Mesendoderm (in vitro differentiated cells): ENCODE measurements around the gene ZCWPW1.

Experiments used
- DNase-seq: peaks from one replicate; pipeline ENCODE4 v3.0.0; 2013
- H2AK5ac ChIP-seq: 2 replicates; pipeline ENCODE4 v1.6.1; 2013; ENCODE audit warnings: low read length, inconsistent platforms
- H2BK120ac ChIP-seq: 2 replicates; pipeline ENCODE4 v1.6.1; 2013; ENCODE audit warnings: low read depth, mild to moderate bottlenecking, low read length, moderate library complexity, mixed read lengths
- H2BK15ac ChIP-seq: replicated peaks from 2 replicates; pipeline ENCODE4 v1.6.1; 2013; ENCODE audit warnings: low read depth, mild to moderate bottlenecking, moderate library complexity
- H2BK5ac ChIP-seq: 2 replicates; pipeline ENCODE4 v1.6.1; 2013; ENCODE audit warnings: low read length, inconsistent platforms
- H3K18ac ChIP-seq: 2 replicates; pipeline ENCODE4 v1.6.1; 2013; ENCODE audit warnings: mild to moderate bottlenecking, low read length, mixed read lengths
- H3K23ac ChIP-seq: one replicate; pipeline ENCODE4 v1.6.1; 2013; ENCODE audit warnings: low read length
- H3K27ac ChIP-seq: 2 replicates; pipeline ENCODE4 v1.5.1; 2013; ENCODE audit warnings: low read depth, mild to moderate bottlenecking, inconsistent platforms, low read length, moderate library complexity
- H3K27me3 ChIP-seq: 2 replicates; pipeline ENCODE4 v1.6.1; 2013; ENCODE audit warnings: low read length, control low read depth, mild to moderate bottlenecking, inconsistent platforms; ENCODE audit not compliant: insufficient read depth, poor library complexity
- H3K36me3 ChIP-seq: 2 replicates; pipeline ENCODE4 v1.6.1; 2013; ENCODE audit warnings: low read length, inconsistent platforms; ENCODE audit not compliant: control insufficient read depth, insufficient read depth
- H3K4ac ChIP-seq: one replicate; pipeline ENCODE4 v1.6.1; 2013; ENCODE audit warnings: low read depth, mild to moderate bottlenecking, low read length, moderate library complexity
- H3K4me1 ChIP-seq: 2 replicates; pipeline ENCODE4 v1.6.1; 2013; ENCODE audit warnings: low read depth, low read length, inconsistent platforms; ENCODE audit not compliant: control insufficient read depth
- H3K4me2 ChIP-seq: 2 replicates; pipeline ENCODE4 v1.6.1; 2013; ENCODE audit warnings: low read length
- H3K4me3 ChIP-seq: 2 replicates; pipeline ENCODE4 v1.5.1; 2013; ENCODE audit warnings: mild to moderate bottlenecking, low read length
- H3K56ac ChIP-seq: one replicate; pipeline ENCODE4 v1.6.1; 2013; ENCODE audit warnings: low read length
- H3K79me1 ChIP-seq: 2 replicates; pipeline ENCODE4 v1.6.1; 2013; ENCODE audit warnings: low read length, inconsistent platforms
- H3K79me2 ChIP-seq: 2 replicates; pipeline ENCODE4 v1.6.1; 2013; ENCODE audit warnings: mild to moderate bottlenecking, low read length; ENCODE audit not compliant: control insufficient read depth, insufficient read depth
- H3K9ac ChIP-seq: 2 replicates; pipeline ENCODE4 v1.6.1; 2013; ENCODE audit warnings: low read length, inconsistent platforms
- H4K5ac ChIP-seq: one replicate; pipeline ENCODE4 v1.6.1; 2013; ENCODE audit warnings: low read length
- H4K8ac ChIP-seq: one replicate; pipeline ENCODE4 v1.6.1; 2013; ENCODE audit warnings: low read depth, mild to moderate bottlenecking, control low read depth, low read length, moderate library complexity
- WGBS: extraction: QIAGEN DNeasy Blood & Tissue Kit; methylation state at CpG from one replicate; pipeline ENCODE4 v1.1.7; 2013; ENCODE audit warnings: low lambda C conversion rate, missing lambda C conversion rate; ENCODE audit not compliant: insufficient coverage; ENCODE audit errors: extremely low coverage; 5-methylcytosine and 5-hydroxymethylcytosine counted together

Gene ZCWPW1

DNA sequence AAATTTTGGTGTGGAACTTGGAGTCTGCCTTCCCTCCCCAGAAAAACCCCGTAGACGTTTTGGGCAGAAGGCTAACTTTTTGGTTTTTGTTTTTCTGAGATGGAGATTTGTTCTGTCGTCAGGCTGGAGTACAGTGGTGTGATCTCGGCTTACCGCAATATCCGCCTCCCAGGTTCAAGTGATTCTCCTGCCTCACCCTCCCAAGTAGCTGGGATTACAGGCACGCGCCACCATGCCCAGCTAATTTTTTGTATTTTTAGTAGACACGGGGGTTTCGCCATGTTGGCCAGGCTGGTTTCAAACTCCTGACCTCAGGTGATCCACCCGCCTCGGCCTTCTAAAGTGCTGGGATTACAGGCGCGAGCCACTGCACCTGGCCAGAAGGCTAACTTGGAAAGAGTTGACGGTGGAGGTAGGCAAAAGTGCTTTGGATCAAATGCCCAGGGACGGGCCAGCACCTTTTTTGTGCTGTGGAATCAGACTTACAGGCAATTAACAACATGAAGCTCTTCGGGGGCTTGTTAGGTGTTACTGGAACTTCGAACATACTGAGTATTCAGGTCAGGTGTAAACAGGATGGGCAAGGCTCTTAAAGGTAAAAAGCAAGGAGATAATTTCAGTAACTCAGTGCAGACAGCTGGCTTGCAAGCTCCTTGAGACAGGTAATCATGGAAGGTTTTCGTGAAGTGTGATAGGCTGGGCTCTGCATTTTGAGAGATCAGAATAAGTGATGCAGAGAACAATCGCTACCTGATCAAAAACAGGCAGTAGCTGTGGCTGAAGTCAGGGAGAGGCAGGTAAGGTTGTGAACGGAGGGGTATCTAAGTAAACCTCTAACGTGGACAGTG is 6.0 kb upstream of the ZCWPW1 start:
- Histone ChIP-seq H3K4me1 (peaks cover 12% of the 10 kb centered on the region), H2AK5ac (no peak overlapping the region), H2BK120ac (no peak overlapping the region), H3K4me3 (peak overlapping the region; percentile 66), H4K8ac (no peak overlapping the region), H4K5ac (no peak overlapping the region), H3K36me3 (peaks cover 5% of the 10 kb centered on the region), H3K79me1 (peaks cover 30% of the 10 kb centered on the region), H2BK5ac (no peak overlapping the region), H3K4ac (no peak overlapping the region), H3K27ac (no peak overlapping the region), H3K9ac (peak overlapping the region; percentile 86), H3K56ac (peak overlapping the region; percentile 45), H3K79me2 (peaks cover 48% of the 10 kb centered on the region), H3K4me2 (peak overlapping the region; percentile 83), H3K27me3 (no peaks in the 10 kb centered on the region), H2BK15ac (no peak overlapping the region), H3K18ac (no peak overlapping the region), H3K23ac (no peak overlapping the region)
- DNase-seq: no peak
- no CpG with 5 or more reads among the region's 22 CpGs for WGBS

DNA sequence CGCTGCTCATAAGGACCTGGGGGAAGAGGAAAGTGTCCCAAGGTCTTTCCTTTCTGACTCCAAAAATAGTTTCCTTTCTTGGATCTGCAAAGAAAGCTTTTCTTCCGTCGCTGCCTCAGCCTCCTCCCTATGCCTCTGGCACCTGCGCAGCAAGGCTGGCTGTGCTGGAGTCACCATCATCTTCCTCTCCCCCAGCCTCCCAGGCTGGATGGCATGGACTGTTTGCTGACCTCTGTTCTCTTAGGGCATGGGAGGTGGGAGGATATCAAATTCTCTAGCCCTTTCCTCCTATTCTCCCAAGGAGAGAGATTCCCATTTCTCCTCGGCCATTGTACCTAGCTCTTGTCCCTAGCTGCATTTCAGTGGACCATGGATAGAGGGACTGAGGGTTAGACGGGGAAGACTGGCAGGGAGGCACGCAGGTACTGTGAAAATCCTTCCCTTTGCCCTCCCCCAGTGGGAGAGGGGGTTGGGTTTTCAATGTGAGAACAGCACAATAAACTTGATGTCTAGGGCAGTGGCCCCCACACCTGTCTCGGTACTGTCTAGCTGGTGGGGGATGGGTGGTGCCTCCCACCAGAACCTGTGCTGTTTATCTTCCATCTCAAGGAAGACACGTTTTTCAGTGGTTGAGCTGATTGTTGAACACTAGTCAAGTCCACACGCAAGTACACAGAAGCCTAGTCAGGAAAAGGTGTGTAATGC is 5.2 kb upstream of the ZCWPW1 start:
- no peak overlapping the region for H4K5ac ChIP-seq
- no peak overlapping the region for H3K4me2 ChIP-seq

DNA sequence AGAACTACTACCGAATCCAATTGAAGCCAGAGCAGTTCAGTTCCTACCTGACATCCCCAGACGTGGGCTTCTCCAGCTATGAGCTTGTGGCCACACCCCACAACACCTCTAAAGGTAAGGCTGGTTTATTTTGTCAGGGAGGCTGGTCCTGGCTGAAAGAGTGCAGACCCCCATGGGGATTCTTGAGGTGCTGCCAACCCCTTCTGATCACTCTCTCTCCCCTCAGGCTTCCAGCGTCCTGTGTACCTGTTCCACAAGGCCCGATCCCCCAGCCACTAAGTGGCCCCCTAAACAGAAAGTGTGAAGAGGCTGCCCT is 4.7 kb upstream of the ZCWPW1 start:
- Histone ChIP-seq H3K79me1 (peaks cover 30% of the 10 kb centered on the region), H4K8ac (no peak overlapping the region), H2AK5ac (no peak overlapping the region), H3K79me2 (peaks cover 48% of the 10 kb centered on the region), H3K9ac (no peak overlapping the region), H2BK120ac (no peak overlapping the region), H3K4me1 (peaks cover 12% of the 10 kb centered on the region), H3K4me3 (no peak overlapping the region), H2BK5ac (no peak overlapping the region), H3K36me3 (peaks cover 5% of the 10 kb centered on the region), H3K23ac (no peak overlapping the region), H3K27ac (no peak overlapping the region), H3K4me2 (no peak overlapping the region), H3K4ac (no peak overlapping the region), H4K5ac (no peak overlapping the region), H3K18ac (no peak overlapping the region), H2BK15ac (no peak overlapping the region), H3K27me3 (no peaks in the 10 kb centered on the region), H3K56ac (no peak overlapping the region)
- DNase-seq: no peak
- WGBS: no CpG with 5 or more reads among the region's 4 CpGs

More for the DNA sequence above, 5.2 kb upstream of the ZCWPW1 start:
- Histone ChIP-seq H3K27me3 (no peaks in the 10 kb centered on the region), H3K36me3 (peaks cover 5% of the 10 kb centered on the region), H3K27ac (no peak overlapping the region), H2BK15ac (no peak overlapping the region), H3K18ac (no peak overlapping the region), H3K9ac (no peak overlapping the region), H3K4me1 (peaks cover 12% of the 10 kb centered on the region), H3K79me2 (peaks cover 48% of the 10 kb centered on the region), H2BK120ac (no peak overlapping the region), H2BK5ac (no peak overlapping the region), H3K23ac (no peak overlapping the region), H3K4ac (no peak overlapping the region), H3K56ac (no peak overlapping the region), H3K4me3 (no peak overlapping the region), H2AK5ac (no peak overlapping the region), H4K8ac (no peak overlapping the region), H3K79me1 (peaks cover 30% of the 10 kb centered on the region)
- WGBS: no CpG with 5 or more reads among the region's 10 CpGs
- DNase-seq: no peak

DNA sequence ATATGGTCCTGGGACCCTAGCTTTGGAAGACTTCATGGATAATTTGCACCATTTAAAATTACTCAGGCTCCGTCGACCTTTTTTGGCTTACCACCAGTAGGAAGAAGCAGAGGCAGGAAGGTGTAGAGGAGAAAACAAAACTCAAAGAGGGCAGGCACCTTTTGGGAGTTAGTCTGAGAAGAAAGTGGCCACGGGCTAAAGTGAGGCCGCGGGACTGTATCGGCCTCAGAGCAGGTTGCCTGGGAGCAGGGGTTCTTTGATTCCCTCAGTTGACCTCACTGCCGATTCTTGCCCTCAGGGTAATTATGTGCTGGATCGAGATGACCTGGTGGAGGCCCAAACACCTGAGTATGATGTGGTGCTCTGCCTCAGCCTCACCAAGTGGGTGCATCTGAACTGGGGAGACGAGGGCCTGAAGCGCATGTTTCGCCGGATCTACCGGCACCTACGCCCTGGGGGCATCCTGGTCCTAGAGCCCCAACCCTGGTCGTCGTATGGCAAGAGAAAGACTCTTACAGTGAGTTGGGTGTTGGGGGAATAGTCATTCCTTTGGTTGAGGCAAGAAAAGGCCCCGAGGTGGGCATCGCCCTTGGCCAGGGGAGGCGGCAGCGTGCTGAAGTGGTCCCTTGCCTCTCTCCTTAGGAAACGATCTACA is 4.2 kb upstream of the ZCWPW1 start:
- H3K23ac ChIP-seq: no peak overlapping the region

DNA sequence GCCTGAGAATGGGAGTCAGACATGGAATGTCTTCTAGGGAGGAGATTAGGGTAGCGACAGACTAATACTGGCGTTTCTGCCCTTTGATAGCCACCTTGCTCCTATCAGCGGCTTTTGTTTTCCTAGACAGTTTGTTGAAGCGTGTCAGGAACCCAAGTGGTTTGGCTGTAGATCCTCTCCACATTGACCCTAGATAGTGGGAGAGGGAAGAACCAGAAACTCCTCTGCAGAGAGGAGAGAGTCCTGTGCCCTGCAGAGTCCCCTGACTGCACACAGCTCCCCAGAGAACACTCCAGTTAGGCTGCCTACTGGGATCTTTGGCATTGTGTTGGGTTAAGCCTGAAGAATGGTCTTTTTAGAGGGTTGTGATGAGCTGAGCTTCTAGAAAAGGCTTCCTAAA is 3.5 kb upstream of the ZCWPW1 start:
- peaks cover 30% of the 10 kb centered on the region for H3K79me1 ChIP-seq
- peak overlapping the region; percentile 26 for H3K27ac ChIP-seq
- H3K56ac ChIP-seq: peak overlapping the region; percentile 90
- WGBS: no CpG with 5 or more reads among the region's 4 CpGs
- no peak overlapping the region for H2BK5ac ChIP-seq
- H2AK5ac ChIP-seq: no peak overlapping the region
- no peaks in the 10 kb centered on the region for H3K27me3 ChIP-seq
- H3K4ac ChIP-seq: no peak overlapping the region
- H3K4me1 ChIP-seq: peaks cover 12% of the 10 kb centered on the region
- no peak overlapping the region for H4K8ac ChIP-seq
- H3K18ac ChIP-seq: no peak overlapping the region
- no peak overlapping the region for H3K4me3 ChIP-seq
- peaks cover 5% of the 10 kb centered on the region for H3K36me3 ChIP-seq
- no peak overlapping the region for H4K5ac ChIP-seq
- H2BK120ac ChIP-seq: no peak overlapping the region
- peak overlapping the region; percentile 36 for H3K4me2 ChIP-seq
- no peak overlapping the region for H2BK15ac ChIP-seq
- H3K79me2 ChIP-seq: peaks cover 48% of the 10 kb centered on the region
- peak overlapping the region; percentile 80 for H3K9ac ChIP-seq
- H3K23ac ChIP-seq: no peak overlapping the region
- peak; percentile 24 for DNase-seq

More for the DNA sequence above, 4.2 kb upstream of the ZCWPW1 start:
- H3K9ac ChIP-seq: peak overlapping the region; percentile 80
- H2BK5ac ChIP-seq: no peak overlapping the region
- peaks cover 30% of the 10 kb centered on the region for H3K79me1 ChIP-seq
- H3K36me3 ChIP-seq: peaks cover 5% of the 10 kb centered on the region
- no CpG with 5 or more reads among the region's 21 CpGs for WGBS
- peak overlapping the region; percentile 6 for H3K4me2 ChIP-seq
- H2BK15ac ChIP-seq: no peak overlapping the region
- H3K79me2 ChIP-seq: peaks cover 48% of the 10 kb centered on the region
- H3K4me3 ChIP-seq: no peak overlapping the region
- no peak overlapping the region for H2AK5ac ChIP-seq
- no peak overlapping the region for H4K8ac ChIP-seq
- no peak overlapping the region for H2BK120ac ChIP-seq
- no peaks in the 10 kb centered on the region for H3K27me3 ChIP-seq
- H3K18ac ChIP-seq: no peak overlapping the region
- H3K4me1 ChIP-seq: peaks cover 12% of the 10 kb centered on the region
- H3K4ac ChIP-seq: no peak overlapping the region
- H3K27ac ChIP-seq: peak overlapping the region; percentile 26
- peak overlapping the region; percentile 90 for H3K56ac ChIP-seq
- no peak overlapping the region for H4K5ac ChIP-seq
- no peak for DNase-seq
